ENCODE results near the gene MDP1. TPM values are rescaled to one million over a fixed set of nuclear protein-coding genes. Genes with fewer than 3 reads are reported as not detected.

The MDP1 gene
- total RNA-seq, 1 donor from 2014 or later = 23.2 TPM

GRCh38 chr14:24179961-24180796 lies 35.7 kb downstream of the MDP1 start:
- Mint-ChIP-seq H3K27ac (ENCODE audit: unreplicated experiment) (no peak overlapping the region), H3K4me1 (ENCODE audit: low read depth) (no peaks in the 10 kb centered on the region), H3K27me3 (ENCODE audit: low read depth) (no peaks in the 10 kb centered on the region), H3K9me3 (ENCODE audit: low read depth) (no peaks in the 10 kb centered on the region), H3K4me3 (ENCODE audit: unreplicated experiment) (no peak overlapping the region), H3K36me3 (ENCODE audit: low read depth) (peaks cover 21% of the 10 kb centered on the region)
- DNase-seq (ENCODE audit: low spot score) = no peak
- TF ChIP-seq CTCF (IDR thresholded peaks at IDR 0.05) = no peak

GRCh38 chr14:24179294-24179960 lies 36.4 kb downstream of the MDP1 start:
- H3K4me1 Mint-ChIP-seq (ENCODE audit: low read depth) = no peaks in the 10 kb centered on the region
- no peak overlapping the region for H3K4me3 Mint-ChIP-seq (ENCODE audit: unreplicated experiment)
- H3K36me3 Mint-ChIP-seq (ENCODE audit: low read depth) = peaks cover 21% of the 10 kb centered on the region
- no peak for DNase-seq (ENCODE audit: low spot score)
- TF ChIP-seq CTCF (IDR thresholded peaks at IDR 0.05) = no peak
- no peaks in the 10 kb centered on the region for H3K9me3 Mint-ChIP-seq (ENCODE audit: low read depth)
- no peak overlapping the region for H3K27ac Mint-ChIP-seq (ENCODE audit: unreplicated experiment)
- H3K27me3 Mint-ChIP-seq (ENCODE audit: low read depth) = no peaks in the 10 kb centered on the region

GRCh38 chr14:24178399-24179178 lies 37.3 kb downstream of the MDP1 start:
- DNase-seq (ENCODE audit: low spot score) = no peak
- peaks cover 21% of the 10 kb centered on the region for H3K36me3 Mint-ChIP-seq (ENCODE audit: low read depth)
- no peak for TF ChIP-seq CTCF (IDR thresholded peaks at IDR 0.05)
- H3K27ac Mint-ChIP-seq (ENCODE audit: unreplicated experiment) = no peak overlapping the region
- H3K4me3 Mint-ChIP-seq (ENCODE audit: unreplicated experiment) = no peak overlapping the region
- no peaks in the 10 kb centered on the region for H3K4me1 Mint-ChIP-seq (ENCODE audit: low read depth)
- H3K9me3 Mint-ChIP-seq (ENCODE audit: low read depth) = no peaks in the 10 kb centered on the region
- no peaks in the 10 kb centered on the region for H3K27me3 Mint-ChIP-seq (ENCODE audit: low read depth)

GRCh38 chr14:24177891-24178290 lies 38.0 kb downstream of the MDP1 start:
- DNase-seq (ENCODE audit: low spot score) = no peak
- Mint-ChIP-seq H3K9me3 (ENCODE audit: low read depth) (no peaks in the 10 kb centered on the region), H3K27me3 (ENCODE audit: low read depth) (no peaks in the 10 kb centered on the region), H3K4me1 (ENCODE audit: low read depth) (no peaks in the 10 kb centered on the region), H3K27ac (ENCODE audit: unreplicated experiment) (no peak overlapping the region), H3K4me3 (ENCODE audit: unreplicated experiment) (no peak overlapping the region), H3K36me3 (ENCODE audit: low read depth) (peaks cover 18% of the 10 kb centered on the region)
- TF ChIP-seq CTCF (IDR thresholded peaks at IDR 0.05) = no peak

Measured in chondrocyte (in vitro differentiated cells).